Myometrial cell (primary cell): Measurements from ENCODE around the gene OR4A47. TPM values are rescaled to one million over a fixed set of nuclear protein-coding genes. Genes with fewer than 3 reads are reported as not detected.

ENCODE experiments used
- total RNA-seq: library from RNA; depleted of rRNA; stranded (reverse); fragments of >200 nt; gene quantifications from 2 replicates; pipeline ENCODE4 v1.2.3, GENCODE V29; 2015

Gene OR4A47
- total RNA-seq: not detected in 2 replicates

GRCh38 chr11:48488493-48488892 lies at the start of gene OR4A47:
Gene OR4A47, plus strand, starts transcription at chr11:48488793. Its CDS starts 0 bp downstream, at chr11:48488793.

Other genes starting within 250 kb of the OR4A47 start
- not detected in 2 replicates for gene OR4X2, start 243.7 kb upstream of the OR4A47 start, total RNA-seq
- gene OR4X1, start 224.9 kb upstream of the OR4A47 start, total RNA-seq: not detected in 2 replicates
- not detected in 2 replicates for gene OR4S1, start 182.6 kb upstream of the OR4A47 start, total RNA-seq
- not detected in 2 replicates for gene OR4C3, start 163.9 kb upstream of the OR4A47 start, total RNA-seq
- gene OR4C5, start 122.3 kb upstream of the OR4A47 start, total RNA-seq: not detected in 2 replicates